Stimulated activated CD4-positive, alpha-beta T cell treated with anti-CD3 and anti-CD28 coated beads, TNF-alpha, amount 100 ng/mL, for 48 hours (primary cell): Measurements from ENCODE around the gene MLLT3.

Experiments
- DNase-seq, 3 donors: peaks; one replicate each; pipeline ENCODE4 v3.0.0-alpha.2; 2020; ENCODE audit warnings: low read depth in 3 of 3

Gene MLLT3

DNA sequence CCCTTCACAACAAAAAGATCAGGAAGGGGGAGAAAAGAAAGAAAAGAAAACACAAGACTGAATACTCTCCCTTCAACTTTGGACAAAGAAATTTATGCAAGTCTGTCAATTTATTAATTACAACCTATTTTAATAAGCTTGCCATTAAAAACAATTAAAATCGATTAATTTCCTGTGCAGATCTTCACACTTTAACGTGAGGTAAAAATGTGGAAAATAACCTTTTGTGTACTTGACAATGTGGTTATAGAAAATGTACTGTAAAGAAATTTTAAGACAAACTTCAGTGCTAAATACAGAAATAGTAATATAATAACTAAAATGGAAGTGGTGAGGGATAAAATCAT, 2.7 kb upstream of the MLLT3 start:
- DNase-seq, result no peak

DNA sequence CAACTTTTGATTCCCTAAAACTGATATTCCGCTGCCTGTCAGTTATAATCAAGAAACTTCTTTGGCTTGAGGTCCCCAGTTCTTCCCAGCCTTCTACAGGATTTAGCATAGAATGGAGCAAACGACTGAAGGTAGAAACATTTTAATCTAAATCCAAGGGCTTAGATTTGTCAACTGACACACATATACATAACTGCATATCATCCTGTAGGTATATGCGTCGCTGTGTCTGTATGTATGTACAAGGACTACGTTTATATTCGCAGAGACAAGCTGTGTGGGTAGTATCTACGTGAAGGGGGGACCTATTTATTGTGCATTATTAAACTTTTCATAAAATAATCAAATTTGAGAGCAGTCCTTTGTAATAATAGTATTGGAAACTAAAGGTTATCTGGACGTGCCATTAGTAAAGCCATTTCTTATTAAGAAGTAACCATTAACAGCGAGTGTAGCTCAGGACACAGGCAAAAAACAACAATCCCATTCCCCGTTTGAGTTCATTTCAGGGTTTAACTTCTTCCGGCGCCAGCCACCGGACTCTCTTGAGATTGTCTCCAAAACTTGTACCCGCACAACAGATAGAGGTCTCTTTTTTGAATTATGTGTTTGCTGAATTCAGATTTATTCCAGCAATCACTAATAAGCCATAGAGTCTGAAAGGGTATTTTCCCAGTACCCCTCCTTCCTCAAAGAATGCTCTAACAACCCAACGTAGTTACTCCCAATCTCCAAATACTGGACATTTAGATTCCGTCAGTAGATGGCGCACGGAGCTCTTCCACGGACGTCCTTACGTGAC, 2.1 kb upstream of the MLLT3 start:
- peak in 2 of 3 donors; percentile 16 to 36 for DNase-seq

DNA sequence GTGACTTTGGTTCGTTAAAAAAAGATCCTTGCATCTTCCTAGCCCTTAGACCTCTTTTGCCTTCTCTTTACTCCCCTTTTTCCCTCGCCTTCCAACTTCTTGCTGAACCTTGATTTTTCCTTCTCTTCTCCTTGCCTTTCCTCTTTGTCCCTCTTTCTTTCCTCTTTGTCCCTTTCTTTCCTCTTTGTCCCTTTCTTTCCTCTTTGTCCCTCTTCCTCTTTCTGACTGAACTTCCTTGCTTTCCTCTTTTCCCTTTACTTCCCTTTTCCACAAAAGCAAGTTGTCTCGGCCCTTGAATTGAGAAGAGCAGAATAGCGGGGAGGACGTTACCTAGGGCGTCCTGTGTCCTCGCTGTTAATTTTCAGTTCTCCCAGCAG, 1.4 kb upstream of the MLLT3 start:
- DNase-seq, result no peak

DNA sequence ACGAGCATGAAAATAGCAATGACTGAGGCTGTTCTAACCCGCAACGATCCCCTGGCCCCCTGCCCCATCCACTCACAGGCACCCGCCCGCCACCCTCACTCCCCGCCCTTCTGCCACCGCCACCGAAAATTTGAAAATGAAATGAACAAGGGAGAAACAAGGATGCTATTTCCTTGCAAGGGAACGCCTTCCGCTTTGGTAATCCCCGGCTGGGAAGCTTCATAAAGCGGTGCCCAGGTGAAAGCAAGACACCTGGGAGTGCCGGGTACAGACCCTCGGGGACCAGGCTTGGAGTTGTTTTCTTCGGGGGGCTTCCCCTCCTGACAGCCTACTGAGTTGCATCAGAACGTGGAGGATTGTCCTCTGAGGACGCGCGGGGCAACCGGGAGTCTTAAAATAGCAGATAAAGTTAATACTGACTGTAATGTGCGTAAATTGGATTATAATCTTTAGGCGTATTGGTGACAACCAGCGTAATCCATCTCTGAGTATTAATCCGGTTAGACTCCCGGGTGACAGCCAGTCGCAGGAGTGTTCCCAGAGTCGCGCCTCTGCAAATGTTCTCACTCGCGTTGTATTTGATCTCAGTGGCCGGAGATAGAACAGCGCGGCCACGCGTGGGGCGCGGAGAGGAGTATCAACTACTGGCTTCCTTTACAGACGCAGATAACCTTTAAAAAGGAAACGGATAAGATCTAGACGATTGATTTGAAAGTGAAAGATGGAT, 885 bp upstream of the MLLT3 start:
- peak in 2 of 3 donors; percentile 22 to 35 for DNase-seq

DNA sequence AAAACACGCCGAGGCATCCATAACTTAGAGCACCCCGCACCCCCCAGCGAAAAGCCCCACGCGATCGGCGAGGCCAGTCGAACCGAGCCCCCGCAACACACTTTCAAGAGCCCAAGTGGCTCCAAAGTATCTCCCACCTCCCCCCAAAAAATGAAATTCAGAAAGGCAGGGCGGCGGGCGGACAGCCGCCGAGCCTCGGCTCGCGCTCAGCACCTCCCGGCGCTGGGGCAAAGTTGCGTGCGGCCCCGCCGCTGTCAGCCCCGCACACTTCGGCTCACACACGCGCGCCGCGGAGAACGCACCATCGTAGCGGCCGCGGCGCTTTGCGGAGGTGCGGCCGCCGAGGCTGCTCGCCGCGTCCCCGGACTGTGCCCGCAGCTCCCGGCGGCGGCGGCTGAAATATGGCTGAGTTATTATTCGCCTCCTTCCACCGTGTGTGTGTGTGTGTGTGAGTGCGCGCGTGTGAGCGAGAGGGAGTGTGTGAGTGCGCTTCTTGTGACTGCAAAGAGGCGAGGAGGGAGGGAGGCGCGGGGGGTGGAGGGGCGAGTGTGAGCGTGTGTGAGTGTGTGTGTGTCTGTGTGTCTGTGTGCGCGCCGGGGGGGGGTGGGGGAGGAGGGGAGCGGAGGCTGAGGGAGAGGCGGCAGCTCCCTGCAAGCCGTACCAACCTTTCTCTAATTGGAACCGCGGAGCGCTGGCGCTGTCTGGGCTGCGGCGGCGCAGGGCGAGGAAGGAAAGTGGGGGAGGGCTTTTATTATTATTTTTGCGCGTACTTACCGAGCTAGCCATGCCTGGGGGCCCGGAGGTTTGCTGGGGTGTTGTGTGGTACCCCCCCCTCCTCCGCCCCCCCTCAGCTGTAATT, 599 bp downstream of the MLLT3 start:
- DNase-seq, result peak in 2 of 3 donors; percentile 31 to 53

DNA sequence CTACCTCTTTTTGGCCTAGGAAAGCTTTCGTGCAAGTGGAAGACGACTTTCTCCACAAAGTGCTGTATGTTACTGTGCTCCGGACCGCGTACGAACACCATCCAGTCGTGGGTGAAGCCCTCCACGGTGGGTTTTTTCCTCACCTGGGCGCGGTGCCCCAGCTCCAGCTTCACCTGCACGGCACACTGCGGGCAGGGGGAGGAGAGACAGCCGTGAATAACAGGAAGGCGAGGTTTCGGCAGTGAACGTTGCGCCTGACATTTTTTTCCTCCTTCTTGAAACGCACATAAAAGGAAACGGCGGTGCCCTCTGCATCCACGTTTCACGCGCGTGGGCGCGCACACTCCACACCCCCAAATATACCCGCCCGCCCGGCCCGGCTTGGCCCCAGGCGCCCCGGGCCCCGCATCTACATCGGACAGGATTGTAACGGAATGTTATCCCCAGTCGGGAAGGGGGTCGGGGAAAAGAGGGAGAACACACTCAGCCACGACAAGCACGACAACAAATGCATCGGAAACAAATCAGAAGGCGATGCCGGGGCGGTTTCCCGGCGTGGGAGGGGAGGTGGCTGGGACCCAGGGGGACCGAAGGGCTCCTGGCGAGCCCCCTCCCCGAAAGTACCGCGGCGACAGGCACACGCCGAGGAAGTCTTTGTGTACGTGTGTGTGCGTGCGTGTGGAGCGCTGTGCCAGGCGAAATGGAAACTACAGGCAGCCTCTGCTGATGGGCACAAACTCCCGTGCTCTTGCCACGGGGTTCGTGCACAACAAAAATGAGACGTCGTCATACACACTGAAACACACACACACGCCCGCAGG, 1.4 kb downstream of the MLLT3 start:
- DNase-seq, result peak in 2 of 3 donors; percentile 18 to 30

DNA sequence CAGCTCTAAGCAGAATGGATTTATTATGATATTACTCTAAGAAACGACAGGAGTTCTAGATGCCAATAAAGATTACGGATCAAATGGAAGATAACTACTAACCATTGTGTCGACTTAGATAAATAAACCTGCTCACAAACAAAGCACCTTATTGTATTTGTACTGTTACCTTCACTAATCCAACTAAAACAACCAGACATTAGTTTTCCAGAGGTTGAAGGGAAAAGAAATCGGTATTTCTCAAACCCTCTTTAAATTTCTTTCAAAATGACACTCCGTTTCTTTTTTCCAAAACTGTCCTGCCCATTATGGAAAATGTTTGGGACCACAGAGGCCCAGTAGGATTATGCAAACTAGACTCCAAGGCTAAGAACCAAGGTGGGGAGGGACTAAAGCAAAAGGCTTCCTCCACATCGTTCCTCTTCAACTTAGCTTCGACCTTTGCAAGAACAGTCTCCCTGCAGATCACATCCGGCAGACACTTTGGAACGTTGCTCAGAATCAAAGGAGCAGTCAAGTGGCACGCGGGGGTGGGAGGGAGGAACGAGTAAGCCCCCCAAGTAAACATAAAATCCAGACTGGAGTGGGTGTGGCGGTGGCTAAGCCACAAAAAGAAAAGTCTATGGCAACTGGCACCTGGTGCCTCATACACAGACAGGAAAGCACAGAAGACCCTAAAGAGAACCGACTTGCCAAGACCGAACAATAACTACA, 2.7 kb downstream of the MLLT3 start:
- DNase-seq, result no peak

DNA sequence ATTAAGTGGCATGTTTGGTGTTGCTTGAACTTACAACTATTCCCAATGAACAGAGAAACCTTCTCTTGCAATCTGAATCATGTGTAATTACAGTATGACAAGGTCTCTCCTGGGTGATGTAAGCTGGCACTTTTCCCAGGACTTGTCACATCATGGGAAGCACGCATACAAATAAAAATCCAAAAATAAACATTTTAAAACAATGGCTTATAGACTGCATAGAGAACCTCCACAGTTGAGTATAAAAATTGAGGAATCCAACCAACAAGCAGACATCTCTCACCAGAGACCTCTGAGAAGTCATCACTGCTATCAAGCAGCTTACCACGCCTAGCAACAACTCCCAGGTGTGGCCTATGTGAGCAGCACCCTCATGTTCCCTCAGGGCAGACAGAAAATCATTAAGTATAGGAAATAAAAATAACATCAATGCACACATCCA, 3.9 kb downstream of the MLLT3 start:
- no peak for DNase-seq

DNA sequence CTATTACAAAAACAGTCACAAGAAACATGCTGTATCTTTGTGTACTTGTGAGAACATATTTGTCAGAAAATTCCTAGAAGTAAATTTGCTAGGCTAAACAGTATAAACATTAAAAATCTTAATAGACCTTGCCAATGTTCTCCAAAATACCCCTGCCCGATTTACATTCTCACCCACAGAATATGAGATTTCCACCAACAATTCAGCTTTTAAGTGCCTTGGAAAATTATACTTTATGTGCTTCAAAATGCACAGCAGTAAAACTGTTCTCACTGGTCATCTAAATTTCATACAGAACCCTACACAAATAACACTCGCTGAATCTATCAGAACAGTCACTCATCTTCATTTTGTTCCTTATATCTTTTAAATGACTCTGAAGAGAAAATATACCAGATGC, 5.5 kb downstream of the MLLT3 start:
- DNase-seq, result no peak

DNA sequence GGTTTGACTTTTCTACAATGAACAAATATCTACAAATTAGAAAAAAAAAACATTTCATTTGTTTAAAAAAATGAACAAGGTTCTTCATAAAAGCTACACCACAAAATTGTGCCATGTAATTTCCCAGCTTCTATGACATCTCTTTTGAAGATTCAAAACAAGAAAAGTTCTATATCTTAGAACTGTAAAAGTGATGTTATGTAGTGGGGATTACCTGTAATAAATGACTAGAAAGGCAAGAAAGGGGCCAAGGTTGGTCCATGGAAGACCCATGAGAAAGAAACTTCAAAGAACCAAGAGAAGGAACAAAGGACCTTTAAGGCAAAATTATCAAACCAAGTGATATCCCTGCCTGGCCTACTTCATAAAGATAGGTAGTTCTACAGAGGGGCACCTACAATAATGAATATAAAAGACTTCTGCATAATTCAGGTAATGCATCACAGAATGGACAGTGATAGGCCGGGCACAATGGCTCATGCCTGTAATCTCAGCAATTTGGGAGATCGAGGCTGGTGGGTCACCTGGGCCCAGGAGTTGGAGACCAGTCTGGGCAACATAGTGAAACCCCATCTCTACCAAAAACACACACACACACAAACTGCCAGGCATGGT, 7.6 kb downstream of the MLLT3 start:
- no peak for DNase-seq

DNA sequence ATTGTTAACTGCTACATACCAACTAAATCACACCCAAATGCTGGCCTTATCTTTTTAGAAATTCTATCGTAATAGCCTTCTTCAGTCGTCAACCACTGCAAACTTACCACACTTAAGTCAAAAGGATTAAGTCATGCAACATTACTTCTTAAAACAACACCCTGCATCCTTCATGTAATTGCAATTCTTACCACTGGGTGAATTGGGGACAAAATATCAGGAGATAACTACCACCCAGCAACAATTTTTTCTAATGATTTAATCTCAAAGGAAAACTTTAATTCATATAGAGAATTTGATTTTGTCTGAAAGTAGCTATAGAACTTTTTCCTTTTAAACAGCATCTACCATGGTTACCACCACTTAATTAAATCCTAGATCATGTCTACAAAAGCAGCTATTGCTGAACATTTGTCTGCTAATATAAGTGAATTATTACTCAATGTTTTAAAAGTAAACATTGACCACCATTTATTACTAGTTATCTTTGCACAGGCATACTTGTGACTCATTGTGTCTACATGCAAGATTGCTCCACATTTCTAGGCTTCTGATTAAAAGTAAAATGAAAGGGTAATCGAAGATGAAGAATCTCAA, 10.5 kb downstream of the MLLT3 start:
- DNase-seq, result no peak

DNA sequence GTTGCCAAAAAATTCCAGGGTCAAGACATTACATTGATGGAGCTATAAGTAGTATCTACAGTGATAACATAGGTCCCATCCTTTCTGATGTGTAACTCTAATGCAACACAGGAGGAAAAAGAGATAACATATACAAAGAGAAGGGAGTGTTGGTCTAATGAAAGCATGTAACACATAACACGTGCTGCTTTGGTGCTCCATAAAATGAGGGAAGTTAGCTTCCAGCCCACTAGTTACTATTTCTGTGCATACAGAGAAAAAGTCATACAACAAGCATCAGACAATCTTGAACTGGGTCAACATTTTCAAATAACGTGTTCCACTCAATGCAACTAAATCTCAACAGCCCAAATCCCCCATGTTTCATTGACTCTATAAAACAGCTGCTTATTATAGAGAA, 11.7 kb downstream of the MLLT3 start:
- no peak for DNase-seq

DNA sequence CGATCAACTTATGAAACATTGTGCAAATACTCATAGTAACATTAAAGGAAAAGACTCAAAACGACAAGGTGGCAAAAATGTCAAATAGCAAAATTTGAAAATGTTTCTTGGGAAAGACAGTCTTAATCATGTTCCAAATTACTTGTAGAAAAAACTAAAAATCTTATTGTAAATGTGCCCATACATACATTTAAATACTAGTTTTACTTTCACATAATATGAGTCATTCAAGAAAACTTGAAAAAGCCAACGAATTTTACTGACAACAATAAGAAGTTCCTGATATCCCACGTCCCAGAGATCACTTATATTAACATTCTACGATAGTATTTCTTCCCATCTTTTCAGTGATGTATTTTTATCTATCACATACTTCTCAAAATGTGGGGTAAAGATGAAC, 13.7 kb downstream of the MLLT3 start:
- DNase-seq, result no peak

DNA sequence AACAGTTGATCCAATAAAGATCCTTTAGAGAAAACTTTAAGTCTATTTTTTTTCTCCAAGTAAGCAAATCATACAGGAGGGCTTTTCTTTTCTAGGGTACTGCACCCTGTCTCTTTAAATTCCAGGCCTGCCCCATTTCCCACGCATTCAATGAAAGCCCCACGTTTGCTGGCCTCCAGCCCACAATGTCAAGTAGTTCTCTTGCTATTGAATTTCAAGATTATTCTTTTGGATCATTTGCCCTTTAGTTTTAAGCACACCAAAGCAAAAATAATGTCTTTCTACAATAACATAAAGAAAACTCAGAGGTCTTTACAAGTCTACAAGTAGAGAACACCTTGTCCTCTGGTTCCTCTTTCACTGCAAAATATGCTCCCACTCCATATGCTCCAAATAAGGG, 15.6 kb downstream of the MLLT3 start:
- no peak for DNase-seq

DNA sequence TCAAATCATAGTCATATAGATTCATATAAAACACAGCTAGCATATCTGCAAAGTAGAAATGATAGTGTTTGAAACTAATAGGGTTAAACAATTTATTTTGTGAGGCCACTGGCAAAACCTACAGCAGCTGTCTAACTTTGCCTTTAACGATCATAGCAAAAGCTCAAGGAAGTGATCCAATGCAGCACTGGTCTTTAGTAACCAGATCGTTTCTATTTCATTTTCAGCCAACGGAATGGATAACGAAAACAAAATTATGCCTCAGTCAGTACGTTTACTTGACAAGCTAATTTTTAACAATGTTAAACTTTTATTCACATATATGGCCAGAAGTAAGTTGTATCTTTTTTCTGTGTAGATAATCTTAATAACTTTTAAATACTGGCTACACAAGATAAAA, 17.7 kb downstream of the MLLT3 start:
- no peak for DNase-seq

DNA sequence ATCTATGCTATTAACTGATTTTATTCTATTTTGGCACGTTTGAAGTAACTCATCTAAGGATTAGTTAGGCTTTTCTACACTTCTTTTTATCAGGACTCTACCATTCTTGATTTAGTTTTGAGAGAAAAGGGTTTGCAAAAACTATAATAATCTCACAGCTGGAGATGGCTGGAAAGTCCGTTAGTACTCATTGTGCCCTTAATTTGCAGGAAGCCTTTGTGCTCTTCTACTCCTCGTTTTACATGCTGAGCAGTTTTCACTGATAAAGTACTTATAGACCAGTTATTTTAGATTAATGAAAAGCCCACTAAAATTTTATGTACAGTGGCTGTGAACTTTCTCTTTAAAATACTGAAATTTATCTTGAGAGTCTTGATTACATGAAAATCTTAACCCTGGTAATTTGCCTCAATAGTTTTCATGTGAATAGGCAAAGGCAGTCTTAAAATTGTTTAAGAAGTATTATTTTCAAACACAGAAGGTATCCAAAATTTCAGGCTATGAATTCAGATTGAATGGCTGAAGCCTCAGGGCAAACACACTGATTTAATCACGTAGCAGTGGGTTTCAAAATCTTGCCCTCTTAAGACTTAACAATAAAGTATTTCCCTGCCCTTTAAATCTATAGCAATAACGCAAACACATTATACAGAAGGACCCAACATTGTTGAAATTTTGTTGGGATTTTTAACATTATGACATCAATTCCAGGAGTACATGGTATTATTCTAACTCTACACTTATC, 18.6 kb downstream of the MLLT3 start:
- no peak for DNase-seq

DNA sequence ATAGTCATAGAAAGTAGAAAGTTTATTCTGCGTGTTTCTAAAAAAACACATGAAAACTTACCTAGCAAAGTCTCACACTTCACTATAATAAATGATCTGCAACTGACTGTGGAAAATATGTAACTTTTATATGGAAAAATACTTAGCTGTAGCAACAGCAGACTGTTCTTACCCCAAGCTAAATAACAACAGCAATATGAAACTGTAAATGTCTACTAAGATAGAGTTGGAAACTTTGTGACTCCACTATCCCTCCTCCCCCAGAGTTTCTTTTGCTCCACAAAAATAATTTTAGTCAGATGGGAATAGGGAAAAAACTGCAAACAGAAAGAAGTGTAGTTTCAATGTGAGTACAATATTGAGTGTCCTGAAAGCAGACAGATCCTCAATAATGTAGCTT, 21.0 kb downstream of the MLLT3 start:
- no peak for DNase-seq

DNA sequence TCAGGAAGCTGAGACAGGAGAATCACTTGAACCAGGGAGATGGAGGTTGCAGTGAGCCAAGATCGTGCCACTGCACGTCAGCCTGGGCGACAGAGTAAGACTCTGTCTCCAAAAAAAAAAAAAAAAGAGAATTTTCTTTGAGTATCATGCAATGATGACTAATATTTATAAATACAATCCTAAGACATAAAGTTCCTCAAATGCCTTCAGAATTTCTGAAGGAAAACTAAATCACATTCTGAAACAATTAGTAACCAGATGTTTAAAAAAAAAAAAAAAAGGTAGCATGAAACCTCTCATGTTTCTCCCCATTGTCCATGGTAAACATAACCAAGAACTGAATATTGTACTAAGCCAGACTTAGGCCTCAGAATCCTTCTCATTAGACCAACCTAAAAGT, 23.1 kb downstream of the MLLT3 start:
- DNase-seq, result no peak

DNA sequence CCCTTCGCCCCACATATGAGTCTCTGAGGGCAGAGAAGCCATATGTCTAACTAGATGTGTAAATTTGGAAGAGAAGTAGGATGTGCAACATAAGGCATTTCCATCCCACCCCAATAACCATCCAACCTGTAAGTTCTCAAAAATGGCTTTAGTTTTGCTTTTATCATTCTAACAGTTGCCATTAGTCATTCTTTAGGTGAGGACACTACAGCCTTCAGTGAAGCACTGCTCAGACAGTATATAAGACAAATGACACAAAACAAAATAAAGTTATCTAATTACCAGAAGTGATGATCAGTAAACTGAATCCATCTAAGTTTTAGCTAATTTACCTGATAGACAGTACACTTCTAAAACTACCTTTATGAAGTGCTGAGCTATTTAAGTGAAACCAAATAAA, 23.9 kb downstream of the MLLT3 start:
- DNase-seq, result no peak
